ENCODE results near the gene MIER1.
A peak's percentile ranks its signal among the peaks of the same experiment; 100 is the strongest.

Gene MIER1

DNA sequence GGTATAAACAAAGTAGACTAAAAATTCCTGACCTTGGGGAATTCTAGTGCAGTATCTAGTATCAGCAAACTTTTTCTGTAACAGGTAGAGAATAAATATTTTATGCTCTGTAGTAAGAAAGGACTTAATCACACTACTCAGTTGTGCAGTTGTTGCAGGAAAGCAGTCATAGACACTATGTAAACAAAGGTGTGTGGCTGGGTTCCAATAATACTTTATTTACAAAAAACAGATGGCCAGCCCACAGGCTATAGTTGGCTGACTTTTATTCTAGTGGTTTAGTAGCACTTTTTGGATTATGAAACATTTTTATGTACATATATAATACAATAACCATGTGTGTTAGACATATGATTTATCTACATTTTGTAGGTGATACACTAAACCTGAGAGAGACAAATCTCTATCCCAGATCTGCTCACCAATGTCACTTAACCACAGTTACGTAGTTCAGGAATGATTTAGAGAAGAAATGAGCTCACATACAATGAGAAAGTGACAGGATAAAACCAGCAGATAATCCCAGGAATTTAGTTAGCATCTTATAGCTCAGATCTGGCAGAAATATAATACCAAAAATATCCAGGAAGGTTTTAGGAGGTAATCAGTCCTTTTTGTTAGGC, 56.1 kb downstream of the MIER1 start:
- Histone ChIP-seq H2AFZ (ENCODE audit: low read depth) (no peak overlapping the region), H3K4me1 (ENCODE audit: low read depth, poor library complexity, severe bottlenecking) (peaks cover 69% of the 10 kb centered on the region), H3K27me3 (ENCODE audit: insufficient read depth, low read depth) (no peaks in the 10 kb centered on the region), H3K27ac (no peak overlapping the region), H3K4me3 (IDR thresholded peaks at IDR 0.05; ENCODE audit: insufficient read depth, low read depth, low read length) (no peak overlapping the region), H3K36me3 (ENCODE audit: insufficient read depth) (peaks cover 9% of the 10 kb centered on the region; the same call in 1 of the 2 replicates), H4K20me1 (ENCODE audit: insufficient read depth) (peaks cover 6% of the 10 kb centered on the region; the same call in 1 of the 2 replicates), H3K9ac (no peak overlapping the region), H3K79me2 (ENCODE audit: insufficient read depth, low read depth) (peaks cover 15% of the 10 kb centered on the region; the same call in 1 of the 2 replicates), H3K4me2 (peak overlapping the region; percentile 48)
- TF ChIP-seq CTCF (conservative IDR thresholded peaks at IDR 0.05; ENCODE audit: low read depth, low read length) = no peak

- Histone ChIP-seq H3K27ac (no peak overlapping the region), H3K79me2 (ENCODE audit: insufficient read depth, low read depth) (peaks cover 12% of the 10 kb centered on the region; the same call in 1 of the 2 replicates), H3K4me2 (peak overlapping the region; percentile 48), H4K20me1 (ENCODE audit: insufficient read depth) (peaks cover 6% of the 10 kb centered on the region; the same call in 1 of the 2 replicates), H3K36me3 (ENCODE audit: insufficient read depth) (peaks cover 9% of the 10 kb centered on the region; the same call in 1 of the 2 replicates), H3K4me3 (IDR thresholded peaks at IDR 0.05; ENCODE audit: insufficient read depth, low read depth, low read length) (no peak overlapping the region), H3K27me3 (ENCODE audit: insufficient read depth, low read depth) (no peaks in the 10 kb centered on the region), H3K4me1 (ENCODE audit: low read depth, poor library complexity, severe bottlenecking) (peaks cover 76% of the 10 kb centered on the region), H3K9ac (no peak overlapping the region), H2AFZ (ENCODE audit: low read depth) (no peak overlapping the region)
- no peak for TF ChIP-seq CTCF (conservative IDR thresholded peaks at IDR 0.05; ENCODE audit: low read depth, low read length)
Observed at GRCh38 chr1:66981679-66982078, 56.9 kb downstream of the MIER1 start.

DNA sequence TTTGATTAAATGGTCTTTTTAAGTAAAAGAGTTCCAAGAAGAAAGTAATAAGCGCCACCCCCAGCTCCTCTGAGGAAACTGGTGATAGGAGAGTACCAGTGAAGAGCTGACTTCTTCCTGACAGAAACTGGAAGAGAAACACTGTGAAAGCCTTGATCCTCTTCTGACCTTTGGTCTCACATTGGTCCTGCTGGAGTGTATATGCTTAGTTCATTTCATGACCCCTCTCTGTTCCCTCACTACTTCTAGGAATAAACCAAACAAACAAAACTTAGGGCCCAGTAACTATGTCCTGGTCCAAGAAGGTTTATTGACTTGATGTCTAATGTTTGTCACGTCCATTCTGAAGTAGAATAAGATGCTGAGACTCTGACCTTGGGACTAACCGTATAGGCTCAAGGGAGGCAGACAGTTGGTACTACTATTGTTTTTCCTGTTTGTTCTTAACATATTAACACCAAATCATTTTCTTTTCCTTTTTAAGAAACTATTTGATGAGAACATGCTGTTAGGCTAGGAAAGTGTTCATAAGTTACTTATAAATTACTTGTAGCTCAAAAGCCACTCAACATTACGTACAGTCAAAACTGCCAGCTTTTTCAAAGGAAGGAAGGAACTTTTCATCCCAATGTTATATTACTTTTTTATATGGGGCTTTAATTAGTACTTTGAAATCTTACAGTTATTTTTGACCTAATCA, 57.9 kb downstream of the MIER1 start:
- H3K4me2 ChIP-seq = no peak overlapping the region; the same call in 1 of the 2 replicates
- peaks cover 10% of the 10 kb centered on the region; the same call in 1 of the 2 replicates for H3K79me2 ChIP-seq (ENCODE audit: insufficient read depth, low read depth)
- no peak overlapping the region for H3K27ac ChIP-seq
- peaks cover 80% of the 10 kb centered on the region for H3K4me1 ChIP-seq (ENCODE audit: low read depth, poor library complexity, severe bottlenecking)
- H3K27me3 ChIP-seq (ENCODE audit: insufficient read depth, low read depth) = no peaks in the 10 kb centered on the region
- H3K9ac ChIP-seq = no peak overlapping the region
- no peak for TF ChIP-seq CTCF (conservative IDR thresholded peaks at IDR 0.05; ENCODE audit: low read depth, low read length)
- H2AFZ ChIP-seq (ENCODE audit: low read depth) = no peak overlapping the region
- peaks cover 6% of the 10 kb centered on the region; the same call in 1 of the 2 replicates for H4K20me1 ChIP-seq (ENCODE audit: insufficient read depth)
- no peak overlapping the region for H3K4me3 ChIP-seq (IDR thresholded peaks at IDR 0.05; ENCODE audit: insufficient read depth, low read depth, low read length)
- peaks cover 9% of the 10 kb centered on the region; the same call in 1 of the 2 replicates for H3K36me3 ChIP-seq (ENCODE audit: insufficient read depth)

DNA sequence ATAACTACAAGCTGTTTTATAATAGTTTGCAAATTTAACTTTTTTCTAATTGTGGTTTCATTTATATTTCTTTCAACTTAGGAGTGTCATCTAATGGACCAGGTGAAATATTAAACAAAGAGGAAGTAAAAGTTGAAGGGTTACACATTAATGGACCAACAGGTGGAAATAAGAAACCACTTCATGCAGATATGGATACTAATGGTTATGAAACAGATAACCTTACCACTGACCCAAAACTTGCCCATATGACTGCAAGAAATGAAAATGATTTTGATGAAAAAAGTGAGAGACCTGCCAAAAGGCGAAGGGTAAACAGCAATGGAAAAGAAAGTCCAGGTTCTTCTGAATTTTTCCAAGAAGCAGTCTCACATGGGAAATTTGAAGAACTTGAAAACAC, 59.7 kb downstream of the MIER1 start:
- Histone ChIP-seq H3K36me3 (ENCODE audit: insufficient read depth) (peaks cover 9% of the 10 kb centered on the region; the same call in 1 of the 2 replicates), H4K20me1 (ENCODE audit: insufficient read depth) (peaks cover 6% of the 10 kb centered on the region; the same call in 1 of the 2 replicates), H3K4me2 (no peak overlapping the region; the same call in 1 of the 2 replicates), H3K9ac (no peak overlapping the region), H3K79me2 (ENCODE audit: insufficient read depth, low read depth) (peaks cover 5% of the 10 kb centered on the region; the same call in 1 of the 2 replicates), H3K27me3 (ENCODE audit: insufficient read depth, low read depth) (no peaks in the 10 kb centered on the region), H3K27ac (no peak overlapping the region), H3K4me3 (IDR thresholded peaks at IDR 0.05; ENCODE audit: insufficient read depth, low read depth, low read length) (no peak overlapping the region), H2AFZ (ENCODE audit: low read depth) (no peak overlapping the region), H3K4me1 (ENCODE audit: low read depth, poor library complexity, severe bottlenecking) (peaks cover 70% of the 10 kb centered on the region)
- TF ChIP-seq CTCF (conservative IDR thresholded peaks at IDR 0.05; ENCODE audit: low read depth, low read length) = no peak

Data from KMS-11 (cell line).